ENCODE data around the gene SLC2A8.

SLC2A8 gene

GRCh38 chr9:127392976-127393375, 4.0 kb upstream of the SLC2A8 start:
- TF ChIP-seq CTCF (IDR thresholded peaks at IDR 0.05; ENCODE audit: insufficient read depth, low read depth, low read length, missing control alignments) = no peak
- no peak for DNase-seq (ENCODE audit: low read depth)
- H3K4me3 ChIP-seq (ENCODE audit: low read depth, low read length) = no peak overlapping the region

- H3K4me3 ChIP-seq (ENCODE audit: low read depth, low read length) = no peak overlapping the region
- DNase-seq (ENCODE audit: low read depth) = no peak
- no peak for TF ChIP-seq CTCF (IDR thresholded peaks at IDR 0.05; ENCODE audit: insufficient read depth, low read depth, low read length, missing control alignments)
These were observed 3.3 kb upstream of the SLC2A8 start for GRCh38 chr9:127393645-127394044.

GRCh38 chr9:127395497-127396252, 1.3 kb upstream of the SLC2A8 start:
- no peak for TF ChIP-seq CTCF (IDR thresholded peaks at IDR 0.05; ENCODE audit: insufficient read depth, low read depth, low read length, missing control alignments)
- DNase-seq (ENCODE audit: low read depth) = no peak
- H3K4me3 ChIP-seq (ENCODE audit: low read depth, low read length) = peak overlapping the region; percentile 69; the same call in 1 of the 2 replicates

- no peak for TF ChIP-seq CTCF (IDR thresholded peaks at IDR 0.05; ENCODE audit: insufficient read depth, low read depth, low read length, missing control alignments)
- peak overlapping the region; percentile 69 for H3K4me3 ChIP-seq (ENCODE audit: low read depth, low read length)
- DNase-seq (ENCODE audit: low read depth) = no peak
These were observed 639 bp upstream of the SLC2A8 start for GRCh38 chr9:127396253-127396807.

- TF ChIP-seq CTCF (IDR thresholded peaks at IDR 0.05; ENCODE audit: insufficient read depth, low read depth, low read length, missing control alignments) = peak; percentile 58
- H3K4me3 ChIP-seq (ENCODE audit: low read depth, low read length) = peak overlapping the region; percentile 68
- DNase-seq (ENCODE audit: low read depth) = peak; percentile 64
These were observed 791 bp downstream of the SLC2A8 start for GRCh38 chr9:127397646-127398274.

- peak overlapping the region; percentile 68 for H3K4me3 ChIP-seq (ENCODE audit: low read depth, low read length)
- no peak for TF ChIP-seq CTCF (IDR thresholded peaks at IDR 0.05; ENCODE audit: insufficient read depth, low read depth, low read length, missing control alignments)
- no peak for DNase-seq (ENCODE audit: low read depth)
These were observed 1.3 kb downstream of the SLC2A8 start for GRCh38 chr9:127398275-127398647.

All from GM12865 (cell line).